LNCaP clone FGC (cell line): ENCODE results near the gene CPA1.

Source experiments
- DNase-seq: peaks from one replicate; pipeline ENCODE4 v3.0.0-alpha.2; 2011; ENCODE audit warnings: low read depth
- H3K4me3 ChIP-seq: 2 replicates; pipeline ENCODE4 v1.5.1; 2011; ENCODE audit warnings: mild to moderate bottlenecking, low read depth, low read length, control low read depth
- TF ChIP-seq, protein P1 (sequence below): IDR thresholded peaks from 2 replicates; pipeline ENCODE4 v1.5.1; 2012; ENCODE audit warnings: mild to moderate bottlenecking; ENCODE audit not compliant: control insufficient read depth, insufficient read depth; ENCODE audit errors: extremely low read depth

The CPA1 gene

GRCh38 chr7:130377178-130377577, 3.1 kb upstream of the CPA1 start:
- TF ChIP-seq, protein P1, sequence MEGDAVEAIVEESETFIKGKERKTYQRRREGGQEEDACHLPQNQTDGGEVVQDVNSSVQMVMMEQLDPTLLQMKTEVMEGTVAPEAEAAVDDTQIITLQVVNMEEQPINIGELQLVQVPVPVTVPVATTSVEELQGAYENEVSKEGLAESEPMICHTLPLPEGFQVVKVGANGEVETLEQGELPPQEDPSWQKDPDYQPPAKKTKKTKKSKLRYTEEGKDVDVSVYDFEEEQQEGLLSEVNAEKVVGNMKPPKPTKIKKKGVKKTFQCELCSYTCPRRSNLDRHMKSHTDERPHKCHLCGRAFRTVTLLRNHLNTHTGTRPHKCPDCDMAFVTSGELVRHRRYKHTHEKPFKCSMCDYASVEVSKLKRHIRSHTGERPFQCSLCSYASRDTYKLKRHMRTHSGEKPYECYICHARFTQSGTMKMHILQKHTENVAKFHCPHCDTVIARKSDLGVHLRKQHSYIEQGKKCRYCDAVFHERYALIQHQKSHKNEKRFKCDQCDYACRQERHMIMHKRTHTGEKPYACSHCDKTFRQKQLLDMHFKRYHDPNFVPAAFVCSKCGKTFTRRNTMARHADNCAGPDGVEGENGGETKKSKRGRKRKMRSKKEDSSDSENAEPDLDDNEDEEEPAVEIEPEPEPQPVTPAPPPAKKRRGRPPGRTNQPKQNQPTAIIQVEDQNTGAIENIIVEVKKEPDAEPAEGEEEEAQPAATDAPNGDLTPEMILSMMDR: no peak
- DNase-seq: no peak
- no peak overlapping the region for H3K4me3 ChIP-seq

- TF ChIP-seq, protein P1: no peak
- H3K4me3 ChIP-seq: no peak overlapping the region
Measured at GRCh38 chr7:130379019-130379418, 1.3 kb upstream of the CPA1 start.

DNA sequence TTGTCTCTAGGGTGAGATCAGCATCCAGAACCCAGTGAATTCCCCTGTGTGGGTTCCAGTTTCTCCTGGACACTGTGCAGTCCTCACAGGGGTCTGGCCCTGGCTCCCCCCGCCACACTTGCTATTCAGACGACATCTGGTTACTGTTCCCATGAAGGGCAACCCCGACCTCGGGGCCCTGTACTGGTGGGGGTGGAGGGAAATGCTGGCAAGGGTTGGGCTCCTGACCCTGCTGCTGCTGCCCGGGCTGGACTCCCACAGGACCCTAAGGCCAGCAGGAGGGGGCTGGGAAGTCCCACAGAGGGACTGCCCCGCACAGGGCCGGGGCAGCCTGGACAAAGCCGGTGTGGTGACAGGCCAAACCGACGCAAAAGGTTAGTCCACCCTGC, 768 bp upstream of the CPA1 start:
- TF ChIP-seq, protein P1: no peak
- no peak overlapping the region for H3K4me3 ChIP-seq
- no peak for DNase-seq

More at GRCh38 chr7:130379019-130379418, 1.3 kb upstream of the CPA1 start:
- no peak for DNase-seq

DNA sequence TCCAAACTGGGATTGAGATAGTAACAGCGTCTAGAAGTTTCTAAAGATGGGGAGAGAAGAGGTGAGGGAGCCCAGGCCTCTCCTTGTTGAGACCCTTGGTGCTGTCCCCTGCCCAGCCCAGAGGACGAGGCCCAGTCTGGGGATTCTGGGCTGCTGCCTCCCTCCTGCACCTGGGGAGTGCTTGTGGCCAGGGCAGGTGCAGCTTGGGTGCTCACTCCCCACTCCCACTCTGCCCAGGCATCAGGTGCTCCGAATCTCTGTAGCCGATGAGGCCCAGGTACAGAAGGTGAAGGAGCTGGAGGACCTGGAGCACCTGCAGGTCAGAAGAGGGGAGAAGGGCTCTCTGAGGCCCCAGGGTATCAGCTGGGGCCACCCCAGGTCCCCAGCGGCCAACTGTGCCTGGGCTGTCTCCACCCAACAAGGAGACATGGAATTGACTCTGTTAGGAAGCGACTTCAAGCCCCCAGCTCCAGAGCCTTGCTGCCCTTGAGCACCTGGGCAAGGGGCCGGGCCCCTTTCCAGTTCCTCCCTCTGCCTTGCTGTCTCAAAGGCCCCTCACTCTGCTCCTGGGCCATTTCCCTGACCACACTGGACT, 664 bp downstream of the CPA1 start:
- no peak overlapping the region for H3K4me3 ChIP-seq
- DNase-seq: no peak
- TF ChIP-seq, protein P1: no peak

DNA sequence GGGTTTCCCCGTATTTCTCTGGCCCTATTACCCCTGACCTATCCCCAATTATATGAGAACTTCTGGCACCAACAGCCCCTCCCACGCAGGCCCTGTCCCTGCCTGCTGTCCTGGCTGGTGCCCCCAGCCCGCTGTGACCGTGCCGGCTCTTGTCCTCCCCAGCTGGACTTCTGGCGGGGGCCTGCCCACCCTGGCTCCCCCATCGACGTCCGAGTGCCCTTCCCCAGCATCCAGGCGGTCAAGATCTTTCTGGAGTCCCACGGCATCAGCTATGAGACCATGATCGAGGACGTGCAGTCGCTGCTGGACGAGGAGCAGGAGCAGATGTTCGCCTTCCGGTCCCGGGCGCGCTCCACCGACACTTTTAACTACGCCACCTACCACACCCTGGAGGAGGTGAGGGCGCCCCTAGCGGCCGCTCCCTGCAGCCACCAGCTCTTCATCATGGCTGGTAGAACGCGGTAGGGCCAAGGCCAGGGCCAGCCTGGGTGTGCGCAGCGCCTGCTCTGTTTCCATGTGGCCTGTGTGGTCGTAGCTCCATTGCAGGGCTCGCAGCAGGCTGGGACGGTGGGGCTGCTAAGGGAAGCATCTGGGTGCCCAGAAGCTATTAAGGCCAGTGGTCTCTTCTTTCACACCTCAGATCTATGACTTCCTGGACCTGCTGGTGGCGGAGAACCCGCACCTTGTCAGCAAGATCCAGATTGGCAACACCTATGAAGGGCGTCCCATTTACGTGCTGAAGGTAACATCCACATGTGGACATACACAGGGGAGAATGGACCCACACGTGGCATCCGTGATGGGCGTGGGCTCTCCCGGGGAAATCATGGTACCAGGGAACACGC, 1.4 kb downstream of the CPA1 start:
- no peak overlapping the region for H3K4me3 ChIP-seq
- TF ChIP-seq, protein P1: no peak
- no peak for DNase-seq

GRCh38 chr7:130383187-130383980, 3.1 kb downstream of the CPA1 start:
- DNase-seq: no peak
- TF ChIP-seq, protein P1: no peak
- no peak overlapping the region for H3K4me3 ChIP-seq
